K562 (cell line): Measurements from ENCODE around the gene ABHD14A. TPM values are rescaled to one million over a fixed set of nuclear protein-coding genes. Genes with fewer than 3 reads are reported as not detected.

ENCODE experiments used
- CBX1 ChIP-seq: sonication (generic); IDR thresholded peaks from 2 replicates; pipeline ENCODE4 v1.6.1; 2016; ENCODE audit warnings: antibody characterized with exemption, low read depth, mild to moderate bottlenecking
- FOXK2 ChIP-seq, 2 experiments: fragments of 450-650 bp; IDR thresholded peaks in 1 of 2; conservative IDR thresholded peaks in 1 of 2; 2 replicates each; pipeline ENCODE4 v1.6.1; 2016; ENCODE audit warnings: low read depth in 2 of 2, mild to moderate bottlenecking in 1 of 2
- HCFC1 ChIP-seq: IDR thresholded peaks from 2 replicates; pipeline ENCODE4 v1.6.1; 2012; ENCODE audit warnings: low read depth, low read length, improper control_type of control experiment
- HNRNPH1 ChIP-seq: fragments of 200-400 bp; formaldehyde crosslinking; optimal IDR thresholded peaks from 2 replicates; pipeline ENCODE3; 2017; ENCODE audit warnings: low read depth, mild to moderate bottlenecking, low read length, moderate library complexity
- NFIC ChIP-seq: fragments of 450-650 bp; IDR thresholded peaks from 2 replicates; pipeline ENCODE4 v1.6.1; 2017; ENCODE audit warnings: mild to moderate bottlenecking, inconsistent platforms
- NKRF ChIP-seq: fragments of 450-650 bp; IDR thresholded peaks from 2 replicates; pipeline ENCODE4 v1.6.1; 2016; ENCODE audit warnings: borderline replicate concordance
- POLR2A ChIP-seq: fragments of 450-650 bp; conservative IDR thresholded peaks from 2 replicates; pipeline ENCODE4 v1.6.1; 2016
- PYGO2 ChIP-seq: fragments of 450-650 bp; IDR thresholded peaks from 2 replicates; pipeline ENCODE4 v1.6.1; 2016; ENCODE audit warnings: mild to moderate bottlenecking, missing genetic modification characterization, moderate library complexity, missing compliant biosample characterization
- SMARCE1 ChIP-seq: fragments of 450-650 bp; IDR thresholded peaks from 2 replicates; pipeline ENCODE4 v1.7.1; 2016; ENCODE audit warnings: mild to moderate bottlenecking
- SREBF2 ChIP-seq: sonication (generic); formaldehyde crosslinking; IDR thresholded peaks from 2 replicates; pipeline ENCODE4 v1.4.0; 2020; ENCODE audit warnings: mild to moderate bottlenecking, missing genetic modification reagents
- TAF9B ChIP-seq: fragments of 450-650 bp; IDR thresholded peaks from 2 replicates; pipeline ENCODE4 v1.6.1; 2018; ENCODE audit warnings: mild to moderate bottlenecking; ENCODE audit not compliant: partially characterized antibody
- YY1 ChIP-seq, 3 experiments: IDR thresholded peaks; 2 replicates each; pipeline ENCODE4 v1.6.1; 2011; ENCODE audit warnings: low read length in 2 of 3, mild to moderate bottlenecking in 2 of 3, moderate library complexity in 2 of 3, borderline replicate concordance in 1 of 3, control low read depth in 1 of 3, low read depth in 1 of 3; ENCODE audit not compliant: insufficient read depth in 3 of 3, insufficient replicate concordance in 2 of 3, control insufficient read depth in 1 of 3, insufficient read length in 1 of 3; ENCODE audit errors: extremely low read depth in 1 of 3
- ZBTB17 ChIP-seq: fragments of 450-650 bp; formaldehyde crosslinking; IDR thresholded peaks from 2 replicates; pipeline ENCODE4 v1.4.0; 2020; ENCODE audit warnings: mild to moderate bottlenecking
- ZBTB26 ChIP-seq: fragments of 450-650 bp; formaldehyde crosslinking; IDR thresholded peaks from 2 replicates; pipeline ENCODE4 v1.4.0; 2022; ENCODE audit warnings: missing genetic modification characterization
- ZBTB7A ChIP-seq: IDR thresholded peaks from 2 replicates; pipeline ENCODE4 v1.6.1; 2011; ENCODE audit warnings: low read depth, mild to moderate bottlenecking, low read length, moderate library complexity, borderline replicate concordance; ENCODE audit not compliant: control insufficient read depth
- ZNF197 ChIP-seq: fragments of 200-800 bp; sonication (Bioruptor generic); IDR thresholded peaks from 2 replicates; pipeline ENCODE4 v1.6.1; 2016; ENCODE audit warnings: low read depth, missing genetic modification characterization, missing compliant biosample characterization
- polyA plus RNA-seq, 8 experiments: library from polyadenylated mRNA; depleted of rRNA in 4 of 8; stranded (reverse) in 5 of 8; unstranded in 3 of 8; fragments of >200 nt; fragmentation: Nextera tagmentation in 2 of 8; fragmentation: Illumina TruSeq in 1 of 8; extraction: Ambion mirVana in 2 of 8; extraction: Trizol in 1 of 8; gene quantifications; 2 replicates each; pipeline versions ENCODE4 v1.2.1 to v1.2.3, GENCODE V29; 2011 to 2014; ENCODE audit warnings: inconsistent platforms in 1 of 8, missing spikeins in 1 of 8
- total RNA-seq, 7 experiments: library from RNA; depleted of rRNA in 6 of 7; stranded (reverse); fragments of >200 nt in 6 of 7; fragmentation: Illumina TruSeq in 2 of 7; extraction: Trizol in 2 of 7; gene quantifications; 2 replicates each; pipeline versions ENCODE4 v1.2.1 to v1.2.3, GENCODE V29; 2011 to 2021; ENCODE audit warnings: low replicate concordance in 1 of 7
- TF ChIP-seq, protein P1 (sequence below): fragments of 450-650 bp; IDR thresholded peaks from 2 replicates; pipeline ENCODE4 v1.7.0; 2016; ENCODE audit warnings: borderline replicate concordance
- TF ChIP-seq, protein P2 (sequence below): sonication (generic); formaldehyde crosslinking; IDR thresholded peaks from 2 replicates; pipeline ENCODE4 v1.4.0; 2020; ENCODE audit warnings: mild to moderate bottlenecking, missing genetic modification reagents
- TF ChIP-seq, protein P3 (sequence below): fragments of 450-650 bp; formaldehyde crosslinking; IDR thresholded peaks from 2 replicates; pipeline ENCODE4 v1.4.0; 2020; ENCODE audit warnings: mild to moderate bottlenecking

Gene ABHD14A
- total and polyA plus RNA-seq, 9 of the 15 experiments (the other 6 are each of a cell fraction or from before 2014, with no cell fraction given): 0.90 to 10.5 (median 8.3) TPM

GRCh38 chr3:51983578-51984268, 8.9 kb downstream of the ABHD14A start (continued):
- TF ChIP-seq ZBTB26 (CRISPR knock-in tag) (no peak), HNRNPH1 (no peak), NFIC (0 out of 2 replicates have a peak, but pooled peaks have one; percentile 23), NKRF (peak; percentile 68; the same call in 1 of the 2 replicates), CBX1 (peak; percentile 81; the same call in 1 of the 2 replicates), SREBF2 (CRISPR knock-in tag) (no peak), ZNF197 (CRISPR knock-in tag) (no peak), SMARCE1 (0 out of 2 replicates have a peak, but pooled peaks have one; percentile 11), YY1 (IDR thresholded peaks at IDR 0.05; ENCODE audit: borderline replicate concordance in 1 of 3, control insufficient read depth in 1 of 3, extremely low read depth in 1 of 3, insufficient read depth in 3 of 3, insufficient read length in 1 of 3, insufficient replicate concordance in 2 of 3, low read depth in 1 of 3, low read length in 2 of 3) (peak in 2 of 3 experiments; percentile 30 to 62), HCFC1 (no peak), POLR2A (peak; percentile 95), ZBTB17 (no peak), FOXK2 (conservative IDR thresholded peaks at IDR 0.05 in 1 of 2, IDR thresholded peaks at IDR 0.05 in 1 of 2; ENCODE audit: low read depth in 2 of 2) (0 out of 4 replicates have a peak, but pooled peaks have one; percentile 17 to 18), PYGO2 (tag) (no peak), ZBTB7A (peak; percentile 32; the same call in 1 of the 2 replicates), TAF9B (peak; percentile 26)
- TF ChIP-seq, protein P1, sequence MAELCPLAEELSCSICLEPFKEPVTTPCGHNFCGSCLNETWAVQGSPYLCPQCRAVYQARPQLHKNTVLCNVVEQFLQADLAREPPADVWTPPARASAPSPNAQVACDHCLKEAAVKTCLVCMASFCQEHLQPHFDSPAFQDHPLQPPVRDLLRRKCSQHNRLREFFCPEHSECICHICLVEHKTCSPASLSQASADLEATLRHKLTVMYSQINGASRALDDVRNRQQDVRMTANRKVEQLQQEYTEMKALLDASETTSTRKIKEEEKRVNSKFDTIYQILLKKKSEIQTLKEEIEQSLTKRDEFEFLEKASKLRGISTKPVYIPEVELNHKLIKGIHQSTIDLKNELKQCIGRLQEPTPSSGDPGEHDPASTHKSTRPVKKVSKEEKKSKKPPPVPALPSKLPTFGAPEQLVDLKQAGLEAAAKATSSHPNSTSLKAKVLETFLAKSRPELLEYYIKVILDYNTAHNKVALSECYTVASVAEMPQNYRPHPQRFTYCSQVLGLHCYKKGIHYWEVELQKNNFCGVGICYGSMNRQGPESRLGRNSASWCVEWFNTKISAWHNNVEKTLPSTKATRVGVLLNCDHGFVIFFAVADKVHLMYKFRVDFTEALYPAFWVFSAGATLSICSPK: 0 out of 2 replicates have a peak, but pooled peaks have one; percentile 66
- TF ChIP-seq, protein P2, sequence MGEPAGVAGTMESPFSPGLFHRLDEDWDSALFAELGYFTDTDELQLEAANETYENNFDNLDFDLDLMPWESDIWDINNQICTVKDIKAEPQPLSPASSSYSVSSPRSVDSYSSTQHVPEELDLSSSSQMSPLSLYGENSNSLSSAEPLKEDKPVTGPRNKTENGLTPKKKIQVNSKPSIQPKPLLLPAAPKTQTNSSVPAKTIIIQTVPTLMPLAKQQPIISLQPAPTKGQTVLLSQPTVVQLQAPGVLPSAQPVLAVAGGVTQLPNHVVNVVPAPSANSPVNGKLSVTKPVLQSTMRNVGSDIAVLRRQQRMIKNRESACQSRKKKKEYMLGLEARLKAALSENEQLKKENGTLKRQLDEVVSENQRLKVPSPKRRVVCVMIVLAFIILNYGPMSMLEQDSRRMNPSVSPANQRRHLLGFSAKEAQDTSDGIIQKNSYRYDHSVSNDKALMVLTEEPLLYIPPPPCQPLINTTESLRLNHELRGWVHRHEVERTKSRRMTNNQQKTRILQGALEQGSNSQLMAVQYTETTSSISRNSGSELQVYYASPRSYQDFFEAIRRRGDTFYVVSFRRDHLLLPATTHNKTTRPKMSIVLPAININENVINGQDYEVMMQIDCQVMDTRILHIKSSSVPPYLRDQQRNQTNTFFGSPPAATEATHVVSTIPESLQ (CRISPR knock-in tag): no peak
- TF ChIP-seq, protein P3, sequence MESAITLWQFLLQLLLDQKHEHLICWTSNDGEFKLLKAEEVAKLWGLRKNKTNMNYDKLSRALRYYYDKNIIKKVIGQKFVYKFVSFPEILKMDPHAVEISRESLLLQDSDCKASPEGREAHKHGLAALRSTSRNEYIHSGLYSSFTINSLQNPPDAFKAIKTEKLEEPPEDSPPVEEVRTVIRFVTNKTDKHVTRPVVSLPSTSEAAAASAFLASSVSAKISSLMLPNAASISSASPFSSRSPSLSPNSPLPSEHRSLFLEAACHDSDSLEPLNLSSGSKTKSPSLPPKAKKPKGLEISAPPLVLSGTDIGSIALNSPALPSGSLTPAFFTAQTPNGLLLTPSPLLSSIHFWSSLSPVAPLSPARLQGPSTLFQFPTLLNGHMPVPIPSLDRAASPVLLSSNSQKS (CRISPR knock-in tag): no peak
